Suppressor macrophage treated with lipopolysaccharide for 1 hour (primary cell): ENCODE data around the gene OTUD4.
"Not testable (repeated sequence)": the region's sequence is repeated elsewhere in the genome, so short reads cannot be mapped to it uniquely, and the experiment has no call there.

Experiments
- DNase-seq, 3 donors: peaks; one replicate each; pipeline ENCODE4 v3.0.0-alpha.2; 2020 to 2022

OTUD4 gene

GRCh38 chr4:145180298-145181090 is at the start of gene OTUD4:
Gene OTUD4, minus strand, starts transcription at chr4:145180589. Its CDS starts 616 bp downstream, at chr4:145179973.
- peak; percentile 97 to 98 (median 97) for DNase-seq

GRCh38 chr4:145223228-145223627 is 42.8 kb upstream of the OTUD4 start:
- not testable (repeated sequence) for DNase-seq

GRCh38 chr4:145221529-145221928 is 41.1 kb upstream of the OTUD4 start:
- not testable (repeated sequence) for DNase-seq

- no peak for DNase-seq
These were observed 38.7 kb upstream of the OTUD4 start for GRCh38 chr4:145219090-145219489.

- no peak for DNase-seq
These were observed 37.9 kb upstream of the OTUD4 start for GRCh38 chr4:145218251-145218650.

- DNase-seq = no peak
These were observed 37.0 kb upstream of the OTUD4 start for GRCh38 chr4:145217349-145217748.

GRCh38 chr4:145216535-145216934 is 36.1 kb upstream of the OTUD4 start:
- DNase-seq = peak in 2 of 3 donors; percentile 16 to 26

GRCh38 chr4:145213245-145213644 is 32.9 kb upstream of the OTUD4 start:
- no peak for DNase-seq

- DNase-seq = no peak
These were observed 27.5 kb upstream of the OTUD4 start for GRCh38 chr4:145207934-145208333.

- DNase-seq = no peak
These were observed 23.0 kb upstream of the OTUD4 start for GRCh38 chr4:145203410-145203809.

GRCh38 chr4:145200366-145200765 is 20.0 kb upstream of the OTUD4 start:
- no peak for DNase-seq

- DNase-seq = no peak
These were observed 18.8 kb upstream of the OTUD4 start for GRCh38 chr4:145199051-145199716.

GRCh38 chr4:145196747-145197146 is 16.4 kb upstream of the OTUD4 start:
- DNase-seq = no peak

GRCh38 chr4:145195167-145195952 is 15.0 kb upstream of the OTUD4 start:
- peak; percentile 49 to 68 (median 62) for DNase-seq

- no peak for DNase-seq
These were observed 9.6 kb upstream of the OTUD4 start for GRCh38 chr4:145189981-145190380.

- peak; percentile 35 to 74 (median 60) for DNase-seq
These were observed 6.3 kb upstream of the OTUD4 start for GRCh38 chr4:145186729-145187128.

- DNase-seq = no peak
These were observed 3.2 kb upstream of the OTUD4 start for GRCh38 chr4:145183581-145183980.

GRCh38 chr4:145183023-145183422 is 2.6 kb upstream of the OTUD4 start:
- peak in 1 of 3 donors; percentile 7 for DNase-seq

GRCh38 chr4:145182222-145182621 is 1.8 kb upstream of the OTUD4 start:
- DNase-seq = no peak

- DNase-seq = peak in 1 of 3 donors; percentile 13
These were observed 707 bp upstream of the OTUD4 start for GRCh38 chr4:145181091-145181501.

GRCh38 chr4:145179861-145180297 is 510 bp downstream of the OTUD4 start:
- DNase-seq = peak; percentile 87 to 91 (median 89)

GRCh38 chr4:145179281-145179860 is 1.0 kb downstream of the OTUD4 start:
- DNase-seq = peak; percentile 84 to 94 (median 87)
